Astrocyte (in vitro differentiated cells and primary cell): ENCODE measurements around the gene CRACDL.

Source experiments
- CTCF ChIP-seq: IDR thresholded peaks from 2 replicates; pipeline ENCODE4 v1.5.1; 2011; ENCODE audit warnings: low read depth, mild to moderate bottlenecking, inconsistent platforms, low read length, moderate library complexity; ENCODE audit not compliant: insufficient read depth
- EZH2 ChIP-seq: IDR thresholded peaks from 2 replicates; pipeline ENCODE4 v1.6.1; 2012; ENCODE audit warnings: mild to moderate bottlenecking, low read length, inconsistent platforms; ENCODE audit not compliant: insufficient read depth

GRCh38 chr2:98892871-98893270 is 43.2 kb downstream of the CRACDL start:
- TF ChIP-seq CTCF (no peak), EZH2 (no peak)
